Fibroblast of lung (primary cell): ENCODE measurements around the gene SPATA2L. TPM values are rescaled to one million over a fixed set of nuclear protein-coding genes. Genes with fewer than 3 reads are reported as not detected.

Experiments used
- DNase-seq, 2 donors: peaks; one replicate each; pipeline versions ENCODE4 v3.0.0 to v3.0.0-alpha.2; 2010; ENCODE audit warnings: low read depth in 2 of 2
- H2AFZ ChIP-seq: 2 replicates; pipeline ENCODE4 v1.5.1; 2012; ENCODE audit warnings: low read length, control low read depth, inconsistent platforms
- H3K27ac ChIP-seq: 2 replicates; pipeline ENCODE4 v1.5.1; 2011; ENCODE audit warnings: low read length, control low read depth; ENCODE audit not compliant: insufficient read depth
- H3K27me3 ChIP-seq: 2 replicates; pipeline ENCODE4 v1.5.1; 2011; ENCODE audit warnings: mild to moderate bottlenecking, low read length; ENCODE audit not compliant: control insufficient read depth, insufficient read depth
- H3K36me3 ChIP-seq: 2 replicates; pipeline ENCODE4 v1.5.1; 2011; ENCODE audit warnings: low read length; ENCODE audit not compliant: control insufficient read depth, insufficient read depth
- H3K4me1 ChIP-seq: 2 replicates; pipeline ENCODE4 v1.5.1; 2011; ENCODE audit warnings: low read length; ENCODE audit not compliant: control insufficient read depth, insufficient read depth; ENCODE audit errors: extremely low read depth
- H3K4me2 ChIP-seq: 2 replicates; pipeline ENCODE4 v1.5.1; 2011; ENCODE audit warnings: low read length, control low read depth; ENCODE audit not compliant: insufficient read depth; ENCODE audit errors: extremely low read depth
- H3K4me3 ChIP-seq, 4 experiments: fragments of 200-600 bp in 1 of 4; sonication (generic) in 1 of 4; replicated peaks in 1 of 4; 2 replicates each; pipeline ENCODE4 v1.5.1; 2011 to 2016; ENCODE audit warnings: low read length in 4 of 4, low read depth in 3 of 4, mild to moderate bottlenecking in 3 of 4, control low read depth in 2 of 4, inconsistent platforms in 1 of 4, mixed read lengths in 1 of 4; ENCODE audit not compliant: insufficient read depth in 1 of 4; ENCODE audit errors: control extremely low read depth in 1 of 4
- H3K79me2 ChIP-seq: 2 replicates; pipeline ENCODE4 v1.5.1; 2012; ENCODE audit warnings: mild to moderate bottlenecking, low read length, inconsistent platforms; ENCODE audit not compliant: control insufficient read depth, insufficient read depth
- H3K9ac ChIP-seq: 2 replicates; pipeline ENCODE4 v1.5.1; 2011; ENCODE audit warnings: mild to moderate bottlenecking, low read length, control low read depth; ENCODE audit not compliant: insufficient read depth
- H3K9me3 ChIP-seq: 2 replicates; pipeline ENCODE4 v1.5.1; 2012; ENCODE audit warnings: low read depth, low read length; ENCODE audit not compliant: control insufficient read depth, insufficient read depth
- H4K20me1 ChIP-seq: 2 replicates; pipeline ENCODE4 v1.5.1; 2011; ENCODE audit warnings: low read length; ENCODE audit not compliant: control insufficient read depth, insufficient read depth; ENCODE audit errors: extremely low read depth
- EZH2 ChIP-seq: IDR thresholded peaks from 2 replicates; pipeline ENCODE4 v1.5.1; 2012; ENCODE audit warnings: low read length, control low read depth, mild to moderate bottlenecking; ENCODE audit errors: missing control alignments
- polyA plus RNA-seq, 2 donors: library from polyadenylated mRNA; depleted of rRNA in 1 of 2; stranded (reverse) in 1 of 2; unstranded in 1 of 2; fragments of >200 nt; gene quantifications; 2 replicates each; pipeline ENCODE4 v1.2.1, GENCODE V29; 2011 to 2012; ENCODE audit warnings: missing spikeins in 1 of 2
- total RNA-seq: library from RNA; depleted of rRNA; stranded (reverse); fragments of >200 nt; gene quantifications from 2 replicates; pipeline ENCODE4 v1.2.1, GENCODE V29; 2014
- TF ChIP-seq, protein P1 (sequence below), 2 donors: IDR thresholded peaks in 1 of 2; conservative IDR thresholded peaks in 1 of 2; 1 replicate in 1 of 2; 2 replicates in 1 of 2; pipeline ENCODE4 v1.5.1; 2011 to 2012; ENCODE audit warnings: low read length in 2 of 2, control low read depth in 1 of 2, inconsistent platforms in 1 of 2, low read depth in 1 of 2, mild to moderate bottlenecking in 1 of 2

SPATA2L gene
- total and polyA plus RNA-seq, 2 donors (not counting 1 experiment from before 2014, with no cell fraction given), result 1.7 to 7.3 TPM

DNA sequence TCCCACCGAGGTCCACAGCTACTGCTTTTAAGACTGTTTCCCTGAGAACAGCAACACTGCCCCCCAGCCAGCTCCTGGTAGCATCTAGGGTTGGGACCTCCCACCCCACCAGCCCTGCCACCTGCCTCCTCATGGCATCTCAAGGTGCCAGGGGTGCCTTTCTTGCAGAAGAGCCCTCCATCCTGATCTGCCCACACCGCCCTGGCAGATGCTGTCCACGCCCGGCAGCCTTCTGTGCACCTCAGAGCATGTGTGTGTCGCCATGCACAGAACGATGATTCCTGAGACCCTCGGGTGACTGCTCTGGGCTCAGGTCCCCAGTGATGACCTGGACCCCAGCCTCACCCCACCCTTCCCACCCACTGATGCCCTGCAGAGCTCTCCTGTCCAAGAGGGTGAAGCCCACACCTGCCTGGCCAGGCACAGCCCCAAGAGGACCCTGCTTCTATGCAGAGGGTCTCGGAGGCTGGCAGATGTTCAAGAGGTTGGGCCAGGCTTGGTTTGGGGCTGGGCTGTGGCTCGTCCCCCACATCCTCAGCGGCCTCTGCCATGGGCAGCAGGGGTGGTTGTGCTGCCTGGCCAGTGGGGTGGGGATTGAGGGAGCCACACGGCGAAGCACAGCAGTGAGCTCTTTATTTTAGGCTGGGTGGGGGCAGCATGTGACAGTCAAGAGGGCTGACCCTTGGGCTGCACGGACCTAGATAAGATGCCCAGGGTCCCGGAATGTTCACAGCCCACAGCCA, 5.2 kb upstream of the SPATA2L start:
- no peak overlapping the region for H3K9ac ChIP-seq
- peaks cover 4% of the 10 kb centered on the region for H3K36me3 ChIP-seq
- TF ChIP-seq, protein P1, sequence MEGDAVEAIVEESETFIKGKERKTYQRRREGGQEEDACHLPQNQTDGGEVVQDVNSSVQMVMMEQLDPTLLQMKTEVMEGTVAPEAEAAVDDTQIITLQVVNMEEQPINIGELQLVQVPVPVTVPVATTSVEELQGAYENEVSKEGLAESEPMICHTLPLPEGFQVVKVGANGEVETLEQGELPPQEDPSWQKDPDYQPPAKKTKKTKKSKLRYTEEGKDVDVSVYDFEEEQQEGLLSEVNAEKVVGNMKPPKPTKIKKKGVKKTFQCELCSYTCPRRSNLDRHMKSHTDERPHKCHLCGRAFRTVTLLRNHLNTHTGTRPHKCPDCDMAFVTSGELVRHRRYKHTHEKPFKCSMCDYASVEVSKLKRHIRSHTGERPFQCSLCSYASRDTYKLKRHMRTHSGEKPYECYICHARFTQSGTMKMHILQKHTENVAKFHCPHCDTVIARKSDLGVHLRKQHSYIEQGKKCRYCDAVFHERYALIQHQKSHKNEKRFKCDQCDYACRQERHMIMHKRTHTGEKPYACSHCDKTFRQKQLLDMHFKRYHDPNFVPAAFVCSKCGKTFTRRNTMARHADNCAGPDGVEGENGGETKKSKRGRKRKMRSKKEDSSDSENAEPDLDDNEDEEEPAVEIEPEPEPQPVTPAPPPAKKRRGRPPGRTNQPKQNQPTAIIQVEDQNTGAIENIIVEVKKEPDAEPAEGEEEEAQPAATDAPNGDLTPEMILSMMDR (conservative IDR thresholded peaks at IDR 0.05 in 1 of 2, IDR thresholded peaks at IDR 0.05 in 1 of 2; ENCODE audit: low read depth in 1 of 2, low read length in 2 of 2), result no peak
- TF ChIP-seq EZH2, result no peak
- peaks cover 3% of the 10 kb centered on the region for H3K4me1 ChIP-seq
- no peak overlapping the region for H3K4me3 ChIP-seq
- H3K4me2 ChIP-seq, result no peak overlapping the region
- H3K9me3 ChIP-seq, result no peaks in the 10 kb centered on the region
- H4K20me1 ChIP-seq, result no peaks in the 10 kb centered on the region
- H3K27me3 ChIP-seq, result no peaks in the 10 kb centered on the region
- no peak overlapping the region for H2AFZ ChIP-seq
- no peak for DNase-seq
- no peak overlapping the region for H3K27ac ChIP-seq
- H3K79me2 ChIP-seq, result no peaks in the 10 kb centered on the region

DNA sequence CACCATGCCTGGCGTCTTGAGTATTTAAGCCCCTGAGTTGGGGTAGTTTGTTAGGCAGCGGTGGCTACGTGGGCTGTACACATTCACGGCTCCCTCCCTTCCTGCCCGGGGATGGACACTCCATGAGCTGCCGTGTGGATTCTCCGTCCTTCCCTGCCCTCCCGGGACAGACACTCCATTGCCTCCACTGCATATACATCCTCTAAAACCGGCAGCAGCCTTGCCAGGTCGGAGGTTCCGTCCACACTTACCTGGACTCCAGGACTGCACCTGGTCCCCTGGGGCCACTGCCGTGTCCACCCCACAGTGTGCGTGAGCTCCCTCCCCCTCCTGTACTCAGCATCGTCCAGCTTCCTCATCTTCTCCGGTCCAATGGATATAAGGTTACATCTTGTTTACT, 3.5 kb upstream of the SPATA2L start:
- H3K9ac ChIP-seq, result no peak overlapping the region
- peaks cover 9% of the 10 kb centered on the region for H3K4me1 ChIP-seq
- H3K4me2 ChIP-seq, result no peak overlapping the region
- H3K36me3 ChIP-seq, result no peaks in the 10 kb centered on the region
- no peaks in the 10 kb centered on the region for H3K79me2 ChIP-seq
- no peak overlapping the region for H2AFZ ChIP-seq
- no peak overlapping the region for H3K4me3 ChIP-seq
- no peaks in the 10 kb centered on the region for H4K20me1 ChIP-seq
- no peak for TF ChIP-seq EZH2
- TF ChIP-seq, protein P1 (conservative IDR thresholded peaks at IDR 0.05 in 1 of 2, IDR thresholded peaks at IDR 0.05 in 1 of 2; ENCODE audit: low read depth in 1 of 2, low read length in 2 of 2), result no peak
- no peaks in the 10 kb centered on the region for H3K9me3 ChIP-seq
- H3K27ac ChIP-seq, result no peak overlapping the region
- no peaks in the 10 kb centered on the region for H3K27me3 ChIP-seq
- DNase-seq, result no peak

DNA sequence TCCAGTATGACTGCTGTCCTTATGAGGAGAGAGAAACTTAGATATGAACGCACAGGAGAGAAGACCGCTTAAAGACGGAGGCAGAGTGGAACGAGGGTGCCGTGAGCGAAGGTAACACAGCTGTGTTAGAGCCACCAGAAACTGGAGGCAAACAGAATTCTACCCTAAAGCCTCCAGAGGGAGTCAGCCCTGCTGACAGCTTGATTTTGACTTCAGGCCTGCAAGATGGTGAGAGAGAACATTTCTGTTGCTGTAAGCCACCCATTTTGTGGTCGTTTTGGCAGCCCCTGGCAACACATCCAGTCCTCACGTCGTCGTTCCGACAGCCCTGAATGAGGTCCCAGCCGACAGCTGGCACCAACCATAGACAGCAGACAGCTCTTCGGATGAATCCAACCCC, 2.8 kb upstream of the SPATA2L start:
- no peak overlapping the region for H3K4me2 ChIP-seq
- no peaks in the 10 kb centered on the region for H3K27me3 ChIP-seq
- peaks cover 9% of the 10 kb centered on the region for H3K4me1 ChIP-seq
- H3K36me3 ChIP-seq, result no peaks in the 10 kb centered on the region
- no peaks in the 10 kb centered on the region for H3K79me2 ChIP-seq
- TF ChIP-seq, protein P1 (conservative IDR thresholded peaks at IDR 0.05 in 1 of 2, IDR thresholded peaks at IDR 0.05 in 1 of 2; ENCODE audit: low read depth in 1 of 2, low read length in 2 of 2), result peak in 1 of 2 donors; percentile 16
- no peak for TF ChIP-seq EZH2
- no peaks in the 10 kb centered on the region for H3K9me3 ChIP-seq
- DNase-seq, result no peak
- no peak overlapping the region for H3K27ac ChIP-seq
- H3K9ac ChIP-seq, result no peak overlapping the region
- no peak overlapping the region for H2AFZ ChIP-seq
- H4K20me1 ChIP-seq, result no peaks in the 10 kb centered on the region
- no peak overlapping the region for H3K4me3 ChIP-seq
